ENCODE results near the gene FAM53B.
"Not testable (repeated sequence)": the region's sequence is repeated elsewhere in the genome, so short reads cannot be mapped to it uniquely, and the experiment has no call there.

Gene FAM53B

GRCh38 chr10:124744102-124745050 is at the start of gene FAM53B:
TSS of gene FAM53B (minus strand) at chr10:124744378. CDS start at chr10:124706713, 37,665 bp downstream.
- H3K27ac ChIP-seq, result peak within 1 kb of the TSS; percentile 73
- peak; percentile 31 for TF ChIP-seq CTCF (IDR thresholded peaks at IDR 0.05)
- no peak for TF ChIP-seq ZFX (IDR thresholded peaks at IDR 0.05; ENCODE audit: borderline replicate concordance)

GRCh38 chr10:124792998-124793352 is 48.8 kb upstream of the FAM53B start:
- peak overlapping the region; percentile 78; the same call in 1 of the 2 replicates for H3K27ac ChIP-seq
- TF ChIP-seq ZFX (IDR thresholded peaks at IDR 0.05; ENCODE audit: borderline replicate concordance) (no peak), CTCF (IDR thresholded peaks at IDR 0.05) (no peak)

DNA sequence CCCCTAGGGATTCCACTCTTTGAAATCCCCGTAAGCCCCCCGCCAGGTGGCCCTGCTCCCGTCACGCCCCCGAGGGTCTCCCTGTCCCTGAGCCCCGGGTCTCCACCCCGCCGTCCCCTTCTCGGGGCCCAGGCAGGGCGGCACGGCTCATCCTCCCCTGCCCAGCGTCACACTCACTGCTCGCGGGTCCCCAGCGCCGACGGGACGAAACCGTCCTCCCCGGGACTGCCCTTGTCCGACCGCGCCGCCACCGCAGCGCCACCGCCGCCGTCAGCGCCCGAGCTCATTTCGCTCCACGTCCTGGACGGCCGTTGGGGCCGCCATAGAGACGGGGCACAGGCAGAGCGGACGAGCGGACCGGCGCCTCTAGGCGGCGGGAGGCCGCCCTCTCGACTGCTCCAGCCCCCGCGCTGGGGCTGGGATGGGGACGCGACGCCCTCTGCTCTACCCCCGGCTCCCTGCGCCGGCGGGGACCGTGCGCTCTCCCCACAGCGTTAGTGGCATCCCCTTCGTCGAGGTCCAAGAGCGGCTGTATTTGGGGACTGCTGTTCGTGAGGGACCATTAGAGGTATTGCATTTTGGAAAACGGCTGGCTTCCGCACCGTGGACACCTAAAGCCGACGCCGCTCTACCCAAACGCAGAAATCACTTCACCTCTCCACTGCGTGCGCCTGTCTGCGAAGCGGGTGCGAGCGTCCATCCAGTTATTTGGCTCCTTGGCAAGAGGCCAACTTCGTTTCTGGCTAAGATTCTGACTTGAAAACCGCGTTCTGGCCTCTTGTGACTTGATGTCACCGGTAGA is 47.6 kb upstream of the FAM53B start, which contains the start of gene EEF1AKMT2:
Gene EEF1AKMT2, minus strand, starts transcription at position 341 of the 802 bp plus-strand sequence. Its CDS starts 54 bp downstream, at position 287.
- peak within 1 kb of the TSS; percentile 78 for H3K27ac ChIP-seq
- TF ChIP-seq CTCF (IDR thresholded peaks at IDR 0.05) (peak; percentile 42), ZFX (IDR thresholded peaks at IDR 0.05; ENCODE audit: borderline replicate concordance) (no peak)

GRCh38 chr10:124782900-124783299 is 38.7 kb upstream of the FAM53B start:
- not testable (repeated sequence) for H3K27ac ChIP-seq

DNA sequence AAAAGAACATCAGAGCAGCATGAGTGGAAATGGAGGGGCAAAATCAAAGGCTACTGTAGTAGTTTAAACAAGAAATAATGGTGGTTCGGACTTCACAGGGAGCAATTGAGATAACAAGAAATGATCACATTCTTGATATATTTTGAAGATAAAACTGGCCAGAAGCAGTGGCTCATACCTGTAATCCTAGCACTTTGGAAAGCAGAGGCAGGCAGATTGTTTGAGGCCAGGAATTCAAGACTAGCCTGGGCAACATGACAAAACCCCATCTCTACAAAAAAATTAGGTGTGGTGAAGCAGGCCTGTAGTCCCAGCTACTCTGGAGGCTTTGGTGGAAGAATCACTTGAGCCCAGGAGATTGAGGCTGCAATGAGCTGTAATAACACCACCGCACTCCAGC is 24.6 kb upstream of the FAM53B start:
- H3K27ac ChIP-seq, result no peak overlapping the region
- no peak for TF ChIP-seq CTCF (IDR thresholded peaks at IDR 0.05)
- TF ChIP-seq ZFX (IDR thresholded peaks at IDR 0.05; ENCODE audit: borderline replicate concordance), result no peak

DNA sequence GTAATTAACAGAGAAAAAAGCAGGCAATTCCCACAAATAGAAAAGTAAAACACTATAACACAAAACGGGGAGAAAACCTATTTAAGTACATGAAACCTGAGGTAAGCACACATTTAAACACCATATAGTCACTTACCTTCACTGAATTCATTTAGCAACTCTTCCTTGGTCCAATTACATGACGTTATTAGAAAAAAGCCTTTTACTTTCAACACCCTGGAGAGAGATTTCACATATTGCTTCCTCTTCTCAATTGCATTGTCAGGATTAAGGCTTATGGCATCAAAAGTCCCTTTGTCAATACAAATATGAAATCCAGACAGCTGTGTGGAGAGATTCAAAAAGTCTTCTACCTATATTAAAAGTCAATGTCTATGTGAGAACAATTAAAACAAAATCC is 21.1 kb upstream of the FAM53B start:
- TF ChIP-seq ZFX (IDR thresholded peaks at IDR 0.05; ENCODE audit: borderline replicate concordance) (no peak), CTCF (IDR thresholded peaks at IDR 0.05) (no peak)
- H3K27ac ChIP-seq, result no peak overlapping the region

GRCh38 chr10:124763267-124763666 is 19.1 kb upstream of the FAM53B start:
- H3K27ac ChIP-seq, result no peak overlapping the region
- TF ChIP-seq ZFX (IDR thresholded peaks at IDR 0.05; ENCODE audit: borderline replicate concordance), result no peak
- TF ChIP-seq CTCF (IDR thresholded peaks at IDR 0.05), result no peak

Data from 22Rv1 (cell line).